Lung (tissue), 12 donors: ENCODE measurements around the gene MPPED1. TPM values are rescaled to one million over a fixed set of nuclear protein-coding genes. Genes with fewer than 3 reads are reported as not detected.

Source experiments
- ATAC-seq: fragments of 200-7000 bp; cut with Tn5 transposase; one replicate; pipeline ENCODE4 v1.9.1; 2020; ENCODE audit warnings: moderate number of reproducible peaks; ENCODE audit not compliant: insufficient read depth, low FRiP score
- DNase-seq, 3 donors: peaks; one replicate each; pipeline ENCODE4 v3.0.0-alpha.2; 2013 to 2017
- H3K27ac ChIP-seq, 2 donors: one replicate each; pipeline ENCODE4 v1.5.1; 2013; ENCODE audit warnings: mild to moderate bottlenecking in 2 of 2, moderate library complexity in 2 of 2, control low read depth in 1 of 2, inconsistent platforms in 1 of 2, low read depth in 1 of 2, low read length in 1 of 2
- H3K27me3 ChIP-seq, 3 donors: one replicate each; pipeline ENCODE4 v1.5.1; 2013; ENCODE audit warnings: low read length in 2 of 3; ENCODE audit not compliant: control insufficient read depth in 3 of 3, insufficient read depth in 3 of 3
- H3K36me3 ChIP-seq, 4 donors: one replicate each; pipeline ENCODE4 v1.5.1; 2013; ENCODE audit warnings: low read length in 4 of 4, mild to moderate bottlenecking in 1 of 4, moderate library complexity in 1 of 4; ENCODE audit not compliant: control insufficient read depth in 4 of 4, insufficient read depth in 4 of 4
- H3K4me1 ChIP-seq, 5 donors: one replicate each; pipeline ENCODE4 v1.5.1; 2013; ENCODE audit warnings: low read length in 5 of 5, mild to moderate bottlenecking in 2 of 5, moderate library complexity in 1 of 5; ENCODE audit not compliant: control insufficient read depth in 5 of 5, insufficient read depth in 5 of 5
- H3K4me3 ChIP-seq: one replicate; pipeline ENCODE4 v1.5.1; 2013; ENCODE audit warnings: mild to moderate bottlenecking, control low read depth, moderate library complexity
- H3K9ac ChIP-seq, 2 donors: one replicate each; pipeline ENCODE4 v1.5.1; 2013; ENCODE audit warnings: low read length in 2 of 2, control low read depth in 1 of 2; ENCODE audit not compliant: insufficient read depth in 1 of 2
- H3K9me3 ChIP-seq, 4 donors: one replicate each; pipeline ENCODE4 v1.5.1; 2013; ENCODE audit warnings: low read length in 3 of 4, mild to moderate bottlenecking in 1 of 4, moderate library complexity in 1 of 4; ENCODE audit not compliant: control insufficient read depth in 4 of 4, insufficient read depth in 3 of 4
- CTCF ChIP-seq: IDR thresholded peaks from 2 replicates; pipeline ENCODE4 v1.5.1; 2012; ENCODE audit warnings: mild to moderate bottlenecking; ENCODE audit errors: control extremely low read depth, extremely low read depth
- WGBS, 2 donors: extraction: QIAGEN DNeasy Blood & Tissue Kit; methylation state at CpG; one replicate each; pipeline ENCODE4 v1.1.7; 2013; 5-methylcytosine and 5-hydroxymethylcytosine counted together
- polyA plus RNA-seq, 2 donors: library from polyadenylated mRNA; stranded (reverse); fragments of 200-250 nt; gene quantifications; one replicate each; pipeline ENCODE4 v1.2.1, GENCODE V29; 2013
- total RNA-seq, 2 donors: library from RNA; depleted of rRNA in 1 of 2; stranded (reverse); fragments of >200 nt in 1 of 2; gene quantifications; one replicate each; pipeline ENCODE4 v1.2.1, GENCODE V29; 2014 to 2021
- donor health status: control.
- donor health status: control.
- donor health status: Bipolar disorder and iron deficiency.
- donor health status: healthy.
- donor health status: DM: yes; HTN: yes; CAD: no.

The MPPED1 gene
- total and polyA plus RNA-seq, 4 donors: 0.05 to 0.65 TPM; not detected in 2

- no peak for TF ChIP-seq CTCF
- ATAC-seq (no peak), DNase-seq (no peak)
- no peak overlapping the region for H3K9ac ChIP-seq
- 26 to 55% methylated on average over 3 of the region's 3 CpGs for WGBS, 2 donors
- H3K27me3 ChIP-seq: no peaks in the 10 kb centered on the region
- H3K36me3 ChIP-seq: no peaks in the 10 kb centered on the region
- no peaks in the 10 kb centered on the region for H3K4me1 ChIP-seq
- H3K4me3 ChIP-seq: no peak overlapping the region
- H3K9me3 ChIP-seq: no peaks in the 10 kb centered on the region
- H3K27ac ChIP-seq: no peak overlapping the region
Observed at GRCh38 chr22:43448048-43448447, 36.2 kb downstream of the MPPED1 start.

GRCh38 chr22:43449205-43449830 is 37.5 kb downstream of the MPPED1 start:
- Histone ChIP-seq H3K36me3 (no peaks in the 10 kb centered on the region), H3K4me1 (no peaks in the 10 kb centered on the region), H3K27ac (no peak overlapping the region), H3K9me3 (no peaks in the 10 kb centered on the region), H3K27me3 (no peaks in the 10 kb centered on the region), H3K9ac (no peak overlapping the region), H3K4me3 (no peak overlapping the region)
- no peak for TF ChIP-seq CTCF
- ATAC-seq (no peak), DNase-seq (no peak)
- 64 to 73% methylated on average over 16 of the region's 16 CpGs for WGBS, 2 donors

- H3K4me3 ChIP-seq: no peak overlapping the region
- no peak for TF ChIP-seq CTCF
- no peaks in the 10 kb centered on the region for H3K4me1 ChIP-seq
- H3K9ac ChIP-seq: no peak overlapping the region
- H3K27me3 ChIP-seq: no peaks in the 10 kb centered on the region
- DNase-seq (no peak), ATAC-seq (no peak)
- WGBS, 2 donors: 86 to 87% methylated on average over 10 to 11 of the region's 11 CpGs
- no peaks in the 10 kb centered on the region for H3K9me3 ChIP-seq
- no peak overlapping the region for H3K27ac ChIP-seq
- no peaks in the 10 kb centered on the region for H3K36me3 ChIP-seq
Observed at GRCh38 chr22:43449831-43450225, 38.0 kb downstream of the MPPED1 start.
